Parathyroid adenoma (tissue), 2 donors: ENCODE measurements around the gene SPOCK3.

Experiments
- H2AFZ ChIP-seq: fragments of 300-600 bp; sonication (generic); one replicate; pipeline ENCODE4 v1.7.0; 2017; ENCODE audit warnings: antibody characterized with exemption, mild to moderate bottlenecking
- H3K27ac ChIP-seq: fragments of 300-600 bp; sonication (generic); one replicate; pipeline ENCODE4 v1.7.0; 2017
- H3K27me3 ChIP-seq: fragments of 300-600 bp; sonication (generic); one replicate; pipeline ENCODE4 v1.7.0; 2017; ENCODE audit warnings: low read length; ENCODE audit not compliant: control insufficient read depth, insufficient read depth
- H3K36me3 ChIP-seq: fragments of 300-600 bp; sonication (generic); one replicate; pipeline ENCODE4 v1.7.0; 2017; ENCODE audit warnings: low read length; ENCODE audit not compliant: control insufficient read depth, insufficient read depth
- H3K4me1 ChIP-seq: fragments of 300-600 bp; sonication (generic); one replicate; pipeline ENCODE4 v1.7.0; 2017; ENCODE audit warnings: control low read depth
- H3K4me2 ChIP-seq: fragments of 300-600 bp; sonication (generic); one replicate; pipeline ENCODE4 v1.7.0; 2017; ENCODE audit warnings: low read length
- H3K4me3 ChIP-seq: fragments of 300-600 bp; sonication (generic); one replicate; pipeline ENCODE4 v1.7.0; 2017; ENCODE audit warnings: low read depth, low read length
- H3K79me2 ChIP-seq: fragments of 300-600 bp; sonication (generic); one replicate; pipeline ENCODE4 v1.7.0; 2017; ENCODE audit warnings: control low read depth
- H3K9ac ChIP-seq: fragments of 300-600 bp; sonication (generic); one replicate; pipeline ENCODE4 v1.7.0; 2017; ENCODE audit warnings: mild to moderate bottlenecking
- H3K9me3 ChIP-seq: fragments of 300-600 bp; sonication (generic); one replicate; pipeline ENCODE4 v1.7.0; 2017; ENCODE audit warnings: low read length; ENCODE audit not compliant: control insufficient read depth
- CTCF ChIP-seq: fragments of 300-600 bp; sonication (generic); IDR thresholded peaks from one replicate; pipeline ENCODE4 v1.7.0; 2017; ENCODE audit warnings: antibody characterized with exemption, mild to moderate bottlenecking
- donor health status: primary hyperparathyroidism.

Gene SPOCK3

GRCh38 chr4:167021545-167022155, 212.6 kb downstream of the SPOCK3 start:
- Histone ChIP-seq H3K27me3 (no peaks in the 10 kb centered on the region), H3K4me2 (no peak overlapping the region), H3K79me2 (no peaks in the 10 kb centered on the region), H3K9me3 (no peaks in the 10 kb centered on the region), H3K36me3 (no peaks in the 10 kb centered on the region), H3K4me1 (no peaks in the 10 kb centered on the region), H2AFZ (no peak overlapping the region), H3K9ac (no peak overlapping the region), H3K27ac (no peak overlapping the region), H3K4me3 (no peak overlapping the region)
- TF ChIP-seq CTCF, result peak; percentile 66

GRCh38 chr4:167020410-167020809, 213.9 kb downstream of the SPOCK3 start:
- H3K4me3 ChIP-seq, result no peak overlapping the region
- H3K36me3 ChIP-seq, result no peaks in the 10 kb centered on the region
- no peaks in the 10 kb centered on the region for H3K27me3 ChIP-seq
- H3K9me3 ChIP-seq, result no peaks in the 10 kb centered on the region
- no peak for TF ChIP-seq CTCF
- H3K4me1 ChIP-seq, result no peaks in the 10 kb centered on the region
- H3K79me2 ChIP-seq, result no peaks in the 10 kb centered on the region
- no peak overlapping the region for H3K9ac ChIP-seq
- H3K27ac ChIP-seq, result no peak overlapping the region
- no peak overlapping the region for H3K4me2 ChIP-seq
- H2AFZ ChIP-seq, result no peak overlapping the region

- Histone ChIP-seq H2AFZ (no peak overlapping the region), H3K4me2 (no peak overlapping the region), H3K4me1 (no peaks in the 10 kb centered on the region), H3K27me3 (no peaks in the 10 kb centered on the region), H3K9ac (no peak overlapping the region), H3K27ac (no peak overlapping the region), H3K79me2 (no peaks in the 10 kb centered on the region), H3K9me3 (no peaks in the 10 kb centered on the region), H3K36me3 (no peaks in the 10 kb centered on the region), H3K4me3 (no peak overlapping the region)
- no peak for TF ChIP-seq CTCF
Observed at GRCh38 chr4:167014944-167015343, 219.3 kb downstream of the SPOCK3 start.

GRCh38 chr4:167003326-167003725, 231.0 kb downstream of the SPOCK3 start:
- Histone ChIP-seq H2AFZ (no peak overlapping the region), H3K4me3 (no peak overlapping the region), H3K27ac (no peak overlapping the region), H3K36me3 (no peaks in the 10 kb centered on the region), H3K9ac (no peak overlapping the region), H3K27me3 (no peaks in the 10 kb centered on the region), H3K4me1 (no peaks in the 10 kb centered on the region), H3K9me3 (no peaks in the 10 kb centered on the region), H3K79me2 (no peaks in the 10 kb centered on the region), H3K4me2 (no peak overlapping the region)
- no peak for TF ChIP-seq CTCF

- Histone ChIP-seq H3K9ac (no peak overlapping the region), H2AFZ (no peak overlapping the region), H3K4me3 (no peak overlapping the region), H3K36me3 (no peaks in the 10 kb centered on the region), H3K27me3 (no peaks in the 10 kb centered on the region), H3K4me1 (no peaks in the 10 kb centered on the region), H3K9me3 (no peaks in the 10 kb centered on the region), H3K27ac (no peak overlapping the region), H3K4me2 (no peak overlapping the region), H3K79me2 (no peaks in the 10 kb centered on the region)
- TF ChIP-seq CTCF, result no peak
Observed at GRCh38 chr4:167000141-167000852, 234.0 kb downstream of the SPOCK3 start.
